NCI-H524 (cell line): ENCODE data around the gene FOXN1.

Source experiments
- DNase-seq, 2 experiments: peaks; one replicate each; lab custom pipeline; 2025; lab: John Stamatoyannopoulos, UW

The FOXN1 gene

DNA sequence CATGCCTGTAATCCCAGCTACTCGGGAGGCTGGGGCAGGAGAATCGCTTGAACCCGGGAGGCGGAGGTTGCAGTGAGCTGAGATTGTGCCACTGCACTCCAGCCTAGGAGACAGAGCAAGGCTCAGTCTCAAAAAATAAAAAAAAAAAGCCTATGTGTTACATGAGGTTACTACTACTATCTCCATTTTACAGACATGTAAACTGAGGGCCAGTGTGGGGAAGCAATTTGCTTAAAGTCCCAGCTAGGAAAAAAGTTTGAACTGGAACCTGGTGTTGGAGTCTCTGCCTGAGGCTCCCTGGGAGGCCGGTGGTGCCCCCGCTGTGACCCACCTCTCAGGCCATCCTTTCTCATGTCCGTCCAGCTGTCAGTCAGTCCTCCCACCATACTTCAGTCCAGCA lies 28.2 kb upstream of the FOXN1 start:
- DNase-seq, result no peak

DNA sequence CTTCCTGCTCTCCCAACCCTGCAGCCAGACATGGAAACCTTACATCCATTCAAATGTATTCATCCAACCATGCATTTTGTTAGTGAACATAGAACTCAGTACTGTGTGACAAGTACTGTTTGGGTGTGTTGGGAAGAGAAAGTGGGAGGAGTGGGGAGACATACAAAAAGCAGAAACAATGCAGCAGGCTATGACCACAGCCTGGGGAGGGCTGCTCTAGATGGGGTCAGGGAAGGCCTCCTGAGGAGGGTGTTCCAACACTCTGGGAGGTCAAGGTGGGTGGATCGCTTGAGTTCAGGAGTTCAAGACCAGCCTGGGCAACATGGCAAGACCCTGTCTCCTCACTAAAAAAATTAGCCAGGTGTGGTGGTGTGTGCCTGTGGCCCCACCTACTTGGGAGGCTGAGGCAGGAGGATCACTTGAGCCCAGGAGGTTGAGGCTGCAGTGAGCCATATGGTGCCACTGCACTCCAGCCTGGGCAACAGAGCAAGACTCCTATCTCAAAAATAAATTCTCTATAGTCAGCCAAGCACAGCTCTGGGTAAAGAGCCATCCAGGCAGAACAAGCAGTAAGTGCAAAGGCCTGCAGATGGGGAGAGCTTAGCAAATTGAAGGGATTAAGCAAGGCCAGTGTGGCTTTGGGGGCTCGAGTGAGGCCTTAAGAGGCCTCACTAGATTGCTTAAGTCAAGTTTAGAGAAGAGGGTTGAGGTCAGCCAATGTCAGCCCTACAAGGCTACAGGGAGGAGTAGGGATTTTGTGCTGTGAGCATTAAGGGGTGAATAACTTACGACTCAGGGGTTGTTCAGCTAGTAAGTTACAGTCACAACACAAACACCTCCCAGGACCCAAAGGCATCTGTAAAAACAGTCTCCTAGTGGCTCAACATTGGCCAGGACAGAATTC lies 27.2 kb upstream of the FOXN1 start:
- DNase-seq, result peak; percentile 68 to 86

DNA sequence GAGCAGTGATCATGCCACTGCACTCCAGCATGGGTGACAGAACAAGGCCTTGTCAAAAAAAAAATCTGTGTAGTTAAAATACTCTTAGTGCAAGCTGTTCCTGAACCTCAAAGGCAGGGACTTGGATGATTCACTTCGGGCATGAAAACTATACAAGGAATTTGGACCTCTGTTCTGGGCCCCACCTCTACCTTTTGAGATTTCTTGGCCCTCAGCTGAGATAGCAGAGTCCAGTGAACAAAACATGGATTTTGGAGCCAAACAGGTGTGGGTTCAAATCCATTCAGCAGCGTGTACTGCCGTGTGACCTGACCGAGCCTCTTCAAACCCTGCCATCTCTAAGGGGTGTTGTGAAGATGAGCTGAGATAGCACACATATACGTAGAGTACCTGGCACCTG lies 25.9 kb upstream of the FOXN1 start:
- DNase-seq, result no peak

DNA sequence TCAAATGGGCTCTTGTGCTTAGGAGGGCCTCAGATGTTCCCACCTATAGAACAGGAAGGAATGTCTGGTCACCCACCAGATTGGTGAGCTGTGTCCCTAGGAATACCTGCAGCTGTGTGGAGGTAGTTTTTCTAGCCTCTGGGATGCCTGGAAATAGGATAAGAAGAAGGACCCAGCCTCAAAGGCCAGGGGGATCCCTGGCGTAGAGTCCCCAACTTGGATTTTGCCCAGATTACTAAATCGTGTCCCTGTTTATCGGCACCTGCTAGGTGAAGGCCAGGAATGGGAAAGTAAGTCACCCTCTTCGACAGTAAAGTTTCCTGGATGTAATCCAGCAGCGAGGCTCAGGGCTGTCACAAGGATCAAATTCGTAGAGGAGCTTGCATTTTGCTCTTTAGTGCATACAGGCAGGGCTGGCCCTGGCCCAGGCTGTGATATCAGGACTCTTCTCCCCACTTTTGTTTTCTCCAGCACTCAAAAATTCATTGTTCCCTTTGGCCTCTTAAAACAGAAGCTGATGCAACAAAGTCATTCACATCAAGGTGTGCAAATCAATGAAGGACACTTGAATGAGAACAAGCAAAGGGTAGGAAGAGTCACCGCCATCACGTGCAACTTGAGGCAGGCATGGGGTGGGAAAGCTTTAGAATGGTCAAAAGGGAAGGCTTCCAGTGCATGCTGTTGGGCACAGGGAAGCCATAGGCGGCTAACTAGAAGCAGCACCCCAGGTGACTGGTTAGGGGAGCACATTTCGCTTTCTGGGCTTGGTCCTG lies 25.2 kb upstream of the FOXN1 start:
- no peak for DNase-seq

DNA sequence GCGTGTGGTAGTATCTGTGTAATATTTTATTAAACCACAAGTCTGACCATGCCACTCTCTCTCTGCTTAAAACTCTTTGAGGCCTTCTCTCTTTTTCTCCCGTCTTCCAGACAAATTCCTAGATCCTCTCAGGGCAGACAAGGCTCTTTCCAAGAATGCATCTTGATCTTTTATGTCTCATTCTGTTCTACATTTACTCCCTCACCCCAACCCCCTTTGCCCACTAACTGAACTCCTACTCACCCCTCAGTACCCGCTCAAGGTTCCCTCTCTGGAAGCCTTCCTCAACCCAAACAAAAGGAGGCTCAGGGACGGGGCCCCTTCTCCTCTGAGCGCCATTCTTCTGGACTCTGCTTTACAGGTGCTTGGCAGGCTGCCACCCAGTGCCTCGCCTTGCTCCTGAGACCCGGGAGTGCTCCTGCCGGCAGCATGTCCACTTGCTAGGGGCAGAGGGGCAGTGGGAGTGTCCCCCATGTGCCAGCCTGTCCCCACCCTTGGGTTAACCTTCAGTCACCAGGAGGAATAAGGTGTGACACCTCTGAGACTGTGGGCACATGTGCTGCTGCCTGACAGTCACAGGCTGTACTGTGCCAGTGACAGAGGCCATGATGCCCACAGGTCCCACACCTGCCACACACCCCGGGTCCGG lies 23.5 kb upstream of the FOXN1 start:
- no peak for DNase-seq

DNA sequence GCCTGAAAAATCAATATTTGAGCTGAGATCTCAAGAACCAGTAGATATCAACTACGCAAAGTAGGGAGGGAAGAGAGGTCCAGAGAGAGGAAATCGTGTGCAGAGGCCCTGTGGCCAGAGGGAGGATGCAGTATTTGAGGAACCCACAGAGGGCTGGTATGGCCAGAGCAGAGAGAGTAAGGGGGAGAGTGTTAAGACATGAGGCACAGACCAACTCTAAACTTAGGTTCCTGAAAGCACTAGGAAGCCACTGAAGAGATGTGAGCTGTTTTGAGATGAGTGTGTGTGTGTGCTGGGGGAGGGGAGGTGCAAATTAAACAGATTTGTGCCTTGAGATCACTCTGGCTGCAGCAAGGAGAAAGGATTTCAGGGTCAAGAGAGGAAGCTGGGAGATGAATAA lies 21.9 kb upstream of the FOXN1 start:
- DNase-seq, result no peak

DNA sequence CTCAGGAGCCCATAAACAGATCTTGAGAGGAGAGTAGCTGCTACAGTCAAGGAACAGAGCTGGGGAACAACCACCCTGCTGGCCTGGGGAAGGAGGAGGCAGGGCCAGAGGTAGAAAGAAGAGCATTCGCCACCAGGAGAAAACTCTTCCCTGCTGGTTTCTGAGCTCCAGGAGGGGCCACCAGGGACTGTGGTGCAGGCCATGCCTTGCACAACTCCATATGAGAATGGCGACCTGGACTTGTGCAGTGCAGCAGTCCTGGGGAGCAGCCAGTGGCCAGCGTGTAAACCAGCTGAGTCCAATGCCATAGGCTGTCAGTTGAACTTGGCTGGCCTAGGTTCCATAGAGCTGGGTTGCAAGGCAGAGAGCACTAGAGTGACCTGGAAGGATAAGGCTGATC lies 21.1 kb upstream of the FOXN1 start:
- no peak for DNase-seq

DNA sequence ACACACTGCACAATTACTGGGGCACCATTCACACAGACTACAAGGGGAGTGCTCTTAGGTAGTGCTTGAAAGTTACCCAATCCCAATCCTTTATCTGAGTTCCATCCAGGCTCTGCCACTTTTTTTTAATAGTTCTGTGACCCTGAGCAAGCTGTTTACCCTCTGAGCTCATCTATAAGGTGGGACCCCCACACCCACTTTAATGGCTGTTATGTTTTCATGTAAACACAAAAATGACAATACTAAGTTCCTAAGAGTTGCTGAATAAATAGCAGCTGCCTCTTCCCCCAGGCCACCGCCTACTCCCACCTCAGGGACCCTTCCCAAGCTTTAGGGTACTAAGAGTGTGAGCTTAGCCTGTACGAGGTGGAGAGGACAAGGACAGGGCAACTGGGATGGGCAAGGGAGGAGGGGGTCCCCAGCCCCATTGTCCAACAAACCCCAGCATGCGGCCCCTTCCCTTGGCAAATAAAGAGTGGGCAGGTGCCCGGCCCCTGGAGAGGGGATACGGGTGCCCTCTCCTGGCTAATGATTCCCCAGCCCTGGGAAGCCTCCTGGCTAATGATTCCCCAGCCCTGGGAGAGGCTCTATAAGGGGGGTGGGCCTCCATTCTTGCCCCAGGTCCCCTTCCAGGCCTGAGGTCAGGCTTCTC lies 18.1 kb upstream of the FOXN1 start:
- DNase-seq, result peak in 1 of 2 experiments; percentile 56

DNA sequence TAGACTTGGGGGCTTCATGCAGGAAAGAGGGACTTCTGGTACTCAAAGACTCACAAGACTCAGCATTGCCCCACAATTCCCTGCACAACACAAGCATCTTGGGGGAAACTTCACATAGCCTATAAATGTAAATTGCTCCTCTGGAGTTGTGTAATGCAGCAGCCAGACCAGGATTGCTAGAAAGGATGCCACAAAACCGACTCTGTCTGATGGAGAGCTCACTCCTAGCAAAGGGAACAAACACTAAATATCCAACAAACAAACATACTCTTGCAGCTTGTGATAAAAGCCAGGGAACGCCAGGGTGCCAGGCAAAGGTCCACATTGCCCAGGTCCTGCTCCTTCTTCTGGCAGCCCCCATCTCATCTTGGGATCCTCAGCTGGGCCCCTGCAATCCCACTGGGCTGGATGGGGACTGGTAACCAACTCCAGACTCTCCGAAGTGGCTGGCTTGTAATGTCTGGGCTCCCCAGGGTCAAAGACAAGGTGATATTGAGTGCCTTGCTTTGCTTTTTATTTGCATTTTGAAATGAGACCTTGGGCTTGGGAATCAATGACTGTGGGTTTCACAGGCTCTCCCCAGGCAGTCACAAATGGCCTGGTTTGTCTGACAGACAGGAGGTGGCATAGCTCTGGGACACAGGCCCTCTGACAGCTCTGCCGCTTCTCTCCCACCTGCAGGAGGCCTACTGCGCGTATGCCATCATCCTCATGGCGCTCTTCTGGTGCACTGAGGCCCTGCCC lies 17.4 kb upstream of the FOXN1 start:
- DNase-seq, result no peak

DNA sequence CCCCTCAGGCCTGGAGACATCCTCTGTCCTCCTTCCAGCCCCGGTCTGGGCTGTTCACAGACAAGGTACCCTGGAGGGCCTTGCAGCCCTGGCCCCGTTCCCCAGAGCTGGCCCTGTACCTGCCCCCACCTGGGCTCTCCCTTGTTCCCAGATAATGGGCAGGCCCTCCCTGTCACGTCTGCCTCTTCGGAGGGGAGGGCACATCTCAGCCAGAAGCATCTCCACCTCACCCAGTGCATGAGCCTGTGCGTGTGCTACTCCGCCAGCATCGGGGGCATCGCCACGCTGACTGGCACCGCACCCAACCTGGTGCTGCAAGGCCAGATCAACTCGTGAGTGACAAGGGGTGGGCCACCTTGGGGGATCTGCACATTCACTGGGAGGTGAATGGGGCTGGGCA lies 14.9 kb upstream of the FOXN1 start:
- DNase-seq, result no peak

DNA sequence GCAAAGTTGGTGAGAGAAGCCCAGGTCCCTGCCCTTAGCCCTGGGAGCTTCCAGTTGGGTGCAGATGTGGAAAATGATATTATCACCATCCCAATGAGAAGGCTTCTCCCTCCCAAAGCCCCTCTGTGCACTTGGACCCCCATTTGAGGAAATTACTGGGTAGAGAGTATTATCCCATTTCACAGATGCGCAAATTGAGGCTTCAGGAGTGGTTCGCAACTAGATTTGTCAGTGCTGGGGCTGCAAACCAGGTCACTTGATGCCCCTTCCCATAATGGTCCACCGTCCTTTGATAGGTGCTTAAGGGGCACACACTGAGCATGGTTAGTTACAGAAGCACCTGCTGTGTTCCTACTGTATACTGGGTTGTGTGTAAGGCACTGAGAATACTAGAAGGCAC lies 14.3 kb upstream of the FOXN1 start:
- no peak for DNase-seq

DNA sequence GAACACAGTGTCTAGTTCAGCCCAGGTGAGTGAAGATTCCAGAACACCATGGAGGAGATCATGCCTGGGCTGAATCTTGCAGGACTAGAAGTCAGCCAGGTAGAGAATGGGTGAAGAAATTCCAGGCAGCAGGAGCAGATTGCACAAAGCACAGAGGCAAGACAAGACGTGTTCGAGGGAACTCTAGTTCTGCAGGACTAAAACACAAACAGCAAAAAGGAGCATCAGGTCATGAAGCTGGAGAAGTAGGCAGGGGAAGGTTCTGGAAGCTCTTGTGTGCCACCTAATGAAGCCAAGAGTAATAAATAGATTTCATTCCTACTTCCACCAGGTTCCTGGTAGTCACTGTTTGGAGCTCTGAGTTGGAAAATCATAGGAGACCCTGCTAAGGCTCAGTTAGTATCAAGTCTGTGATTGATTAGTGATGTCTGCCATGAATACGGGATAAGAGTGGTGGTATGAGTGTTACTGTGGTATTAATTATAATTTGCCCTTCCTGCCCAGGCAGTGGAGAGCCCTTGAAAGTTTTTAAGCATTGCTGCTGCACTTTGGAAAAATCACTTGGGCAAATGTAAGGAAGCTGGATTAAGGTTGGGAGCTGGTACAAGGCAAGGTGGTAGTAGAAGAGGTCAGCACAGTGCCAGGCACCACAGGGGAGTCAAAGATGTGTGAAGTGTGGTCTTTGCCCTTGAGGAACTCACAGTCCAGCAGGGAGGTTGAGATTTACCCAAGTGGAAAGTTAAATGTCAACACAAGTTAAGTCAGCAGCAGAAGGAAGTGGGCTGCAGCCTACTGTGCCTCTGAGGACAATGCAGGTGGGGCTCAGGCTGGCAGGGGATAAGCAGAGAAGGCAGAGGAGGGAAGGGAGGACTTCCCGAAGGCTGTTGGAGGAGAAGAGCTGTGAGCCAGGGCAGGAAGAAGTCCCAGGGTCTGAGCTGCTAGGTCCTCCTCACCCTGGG lies 13.5 kb upstream of the FOXN1 start:
- DNase-seq, result peak in 1 of 2 experiments; percentile 49

DNA sequence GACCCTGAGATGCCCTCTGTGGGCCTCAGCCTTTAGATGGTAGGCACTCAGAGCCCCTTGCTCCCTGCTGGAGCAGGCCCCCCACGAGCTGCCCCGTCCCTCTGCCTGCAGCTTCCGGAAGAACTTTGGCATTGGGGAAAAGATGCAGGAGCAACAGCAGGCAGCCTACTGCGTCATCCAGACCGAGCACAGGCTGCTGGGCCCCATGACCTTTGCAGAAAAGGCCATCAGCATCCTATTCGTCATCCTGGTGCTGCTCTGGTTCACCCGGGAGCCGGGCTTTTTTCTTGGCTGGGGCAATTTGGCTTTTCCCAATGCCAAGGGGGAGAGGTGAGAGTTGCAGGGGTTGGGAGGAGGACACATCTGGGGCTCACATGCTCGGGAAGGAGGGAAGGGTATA lies 12.7 kb upstream of the FOXN1 start:
- no peak for DNase-seq

DNA sequence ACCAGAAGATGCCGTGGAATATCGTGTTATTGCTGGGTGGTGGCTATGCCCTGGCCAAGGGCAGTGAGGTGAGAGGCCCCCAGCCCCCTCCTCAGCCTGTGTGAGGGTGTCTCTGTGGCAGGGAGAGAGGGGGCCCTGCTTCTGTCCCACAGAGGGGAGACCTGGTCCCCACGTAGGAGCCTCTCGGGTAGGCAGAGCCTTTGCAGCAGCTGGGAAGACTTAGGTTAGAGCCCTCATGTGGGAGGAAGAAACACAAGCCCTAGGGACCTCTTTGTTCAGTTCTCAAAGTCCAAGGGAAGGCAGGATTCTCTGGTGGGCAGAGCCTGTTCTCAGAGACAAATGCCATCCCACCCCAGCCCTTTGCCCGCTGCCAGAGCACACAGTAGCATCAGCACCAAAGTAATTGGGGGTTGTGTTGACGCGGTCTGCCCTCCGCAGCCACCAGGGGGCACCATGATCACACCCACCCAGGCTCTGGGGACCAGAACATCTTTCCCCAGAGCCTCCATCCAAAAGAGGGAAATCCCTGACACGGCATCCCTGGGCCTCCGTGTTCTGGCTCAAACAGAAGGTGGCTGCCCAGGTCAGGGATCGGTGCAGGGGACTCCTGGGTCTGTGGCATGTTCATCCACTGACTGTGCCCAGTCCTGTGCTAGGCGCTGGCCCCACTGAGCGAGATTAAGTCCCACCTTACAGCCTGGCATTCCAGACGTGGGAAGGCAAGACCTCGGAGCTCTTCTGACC lies 11.5 kb upstream of the FOXN1 start:
- DNase-seq, result peak; percentile 79 to 92

DNA sequence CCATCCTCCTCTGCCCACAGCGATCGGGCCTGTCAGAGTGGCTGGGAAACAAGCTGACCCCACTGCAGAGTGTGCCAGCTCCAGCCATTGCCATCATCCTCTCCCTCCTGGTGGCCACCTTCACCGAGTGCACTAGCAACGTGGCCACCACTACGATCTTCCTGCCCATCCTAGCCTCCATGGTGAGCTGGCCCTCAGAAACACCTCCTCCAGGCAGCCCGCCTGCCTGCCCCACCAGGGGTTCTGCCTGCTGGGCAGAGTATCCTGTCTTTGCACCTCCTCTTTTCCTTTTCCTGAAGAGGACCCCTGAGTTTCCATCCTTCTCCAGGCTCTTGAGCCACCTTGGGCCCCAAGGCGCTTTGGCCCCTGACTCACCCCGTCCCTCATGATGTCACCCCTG lies 10.5 kb upstream of the FOXN1 start:
- no peak for DNase-seq

DNA sequence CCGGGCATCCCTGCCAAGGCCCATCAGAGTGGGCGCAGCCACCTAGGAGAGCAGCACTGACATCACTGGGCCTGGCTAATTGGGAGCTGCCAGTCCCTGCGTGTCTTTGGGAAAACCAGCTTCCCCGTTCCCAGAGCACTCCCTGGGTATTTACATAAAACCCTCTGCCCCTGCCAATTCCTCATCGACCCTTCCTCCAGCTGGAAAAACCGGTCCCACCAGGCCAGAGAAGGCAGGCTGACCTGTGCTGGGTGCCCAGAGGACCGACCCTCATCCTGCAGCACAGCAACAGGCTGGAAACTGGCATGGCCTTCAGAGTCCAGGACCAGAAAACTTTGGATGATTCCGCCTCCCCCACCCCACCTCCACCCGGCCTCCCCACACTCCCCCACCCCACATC lies 8.2 kb upstream of the FOXN1 start:
- peak in 1 of 2 experiments; percentile 43 for DNase-seq

DNA sequence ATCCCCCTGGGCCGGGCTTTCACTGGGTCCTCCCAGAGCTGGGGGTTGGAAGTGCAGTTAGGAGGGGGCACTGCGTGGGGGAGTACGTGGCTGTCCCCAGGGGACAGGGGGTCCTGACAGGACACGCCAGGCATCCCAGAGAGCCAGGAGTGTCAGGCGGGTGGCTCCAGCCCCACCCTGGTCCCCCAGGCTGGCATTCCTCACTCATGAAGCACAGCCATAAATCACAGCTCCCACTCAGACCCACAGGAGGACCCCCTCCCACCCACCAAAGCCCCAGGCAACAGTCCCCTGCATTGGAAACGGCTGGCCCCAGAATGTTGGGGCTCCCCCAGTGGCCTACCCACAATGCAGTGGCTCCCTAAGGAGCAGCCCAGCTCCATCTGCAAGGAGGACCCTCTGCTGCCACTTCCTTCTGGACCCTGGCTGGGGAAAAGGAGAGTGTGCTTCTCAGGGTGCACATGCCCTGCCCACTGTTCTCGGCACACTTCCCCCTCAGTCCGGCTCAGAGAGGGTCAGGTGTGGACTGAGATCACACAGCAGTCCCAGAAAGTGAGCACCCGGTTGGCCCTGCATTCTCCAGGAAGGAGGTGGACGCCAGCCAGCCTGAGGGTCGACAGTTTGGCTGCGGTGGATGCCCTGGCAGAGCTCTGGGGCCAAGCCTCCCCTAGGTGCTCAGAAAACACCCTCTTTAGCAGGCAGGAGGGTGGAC lies 7.3 kb upstream of the FOXN1 start:
- DNase-seq, result no peak

DNA sequence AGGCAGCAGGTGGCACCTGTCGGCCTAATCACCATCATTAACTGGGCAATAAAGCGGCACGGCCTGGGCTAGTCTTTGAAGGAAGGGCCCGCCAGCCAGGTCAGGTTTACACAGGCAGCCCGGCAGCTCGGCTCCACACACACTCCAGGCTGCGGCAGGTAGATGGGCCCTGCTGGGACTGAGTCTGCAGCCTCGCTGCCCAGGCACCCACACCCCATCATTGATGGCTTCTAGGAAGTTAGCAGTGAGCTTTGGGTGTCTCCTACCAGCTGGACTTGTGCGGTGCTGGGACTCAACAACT lies 6.8 kb upstream of the FOXN1 start:
- peak; percentile 33 to 62 for DNase-seq

DNA sequence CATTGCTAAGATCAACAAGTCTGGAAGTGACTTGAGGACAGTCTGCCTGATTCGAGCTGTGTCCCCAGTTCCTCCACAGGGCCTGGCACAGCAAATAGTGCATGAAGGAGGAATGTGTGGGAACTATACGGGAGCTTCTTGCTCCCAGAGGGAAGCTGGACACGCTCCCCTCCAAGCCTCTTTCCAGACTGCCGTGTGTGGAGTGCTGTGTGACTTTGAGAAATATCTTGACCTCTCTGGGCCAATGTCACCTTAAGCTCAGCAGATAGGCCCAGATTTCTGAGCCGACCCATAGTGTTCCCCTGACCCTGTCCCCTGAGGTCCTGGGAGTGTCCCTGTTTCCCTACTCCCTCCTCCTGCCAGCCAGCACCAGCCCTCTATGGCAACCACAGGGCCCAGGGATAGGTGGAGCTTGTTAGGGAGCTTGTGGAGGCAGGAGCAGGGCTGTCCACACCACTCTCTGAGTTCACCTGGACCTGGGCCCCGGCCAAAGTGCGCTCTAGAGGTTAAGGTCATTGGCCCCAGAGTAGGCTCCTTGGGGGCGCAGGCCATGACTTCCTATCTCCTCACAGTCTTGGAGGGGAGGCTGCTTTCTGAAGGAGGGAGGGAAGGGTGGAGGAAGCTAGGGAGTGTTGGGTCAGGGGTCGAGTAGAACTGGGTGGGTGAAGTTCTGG lies 6.3 kb upstream of the FOXN1 start:
- no peak for DNase-seq
